Measurements from ENCODE around the gene DDOST.

Gene DDOST

GRCh38 chr1:20658166-20658915, 2.8 kb downstream of the DDOST start:
- no peak for DNase-seq

- no peak for DNase-seq
These were observed 4.1 kb downstream of the DDOST start for GRCh38 chr1:20657024-20657423.

GRCh38 chr1:20654104-20654690, 7.0 kb downstream of the DDOST start:
- DNase-seq: no peak

GRCh38 chr1:20652300-20652699, 8.9 kb downstream of the DDOST start:
- no peak for DNase-seq

GRCh38 chr1:20648946-20649345, 12.2 kb downstream of the DDOST start:
- no peak for DNase-seq

- no peak for DNase-seq
These were observed 12.7 kb downstream of the DDOST start for GRCh38 chr1:20648438-20648837.

GRCh38 chr1:20645414-20645813, 15.8 kb downstream of the DDOST start:
- no peak for DNase-seq

- DNase-seq: no peak
These were observed 16.8 kb downstream of the DDOST start for GRCh38 chr1:20644416-20644815.

- DNase-seq: no peak
These were observed 18.1 kb downstream of the DDOST start for GRCh38 chr1:20643080-20643479.

- DNase-seq: no peak
These were observed 19.2 kb downstream of the DDOST start for GRCh38 chr1:20641975-20642374.

- DNase-seq: no peak
These were observed 21.0 kb downstream of the DDOST start for GRCh38 chr1:20640183-20640597.

GRCh38 chr1:20636785-20637347, 24.3 kb downstream of the DDOST start:
- DNase-seq: no peak

- no peak for DNase-seq
These were observed 26.5 kb downstream of the DDOST start for GRCh38 chr1:20634594-20635084.

- DNase-seq: no peak
These were observed 27.0 kb downstream of the DDOST start for GRCh38 chr1:20634065-20634593.

- peak; percentile 91 for DNase-seq
These were observed 27.7 kb downstream of the DDOST start, which contains the start of gene PINK1 for GRCh38 chr1:20633190-20634064. PINK1 (plus strand) TSS chr1:20633458; CDS start chr1:20633549, 91 bp downstream.

GRCh38 chr1:20632386-20632785, 28.8 kb downstream of the DDOST start:
- no peak for DNase-seq

GRCh38 chr1:20630729-20631128, 30.4 kb downstream of the DDOST start:
- no peak for DNase-seq

GRCh38 chr1:20626524-20626923, 34.6 kb downstream of the DDOST start:
- DNase-seq: no peak

- no peak for DNase-seq
These were observed 35.1 kb downstream of the DDOST start for GRCh38 chr1:20626098-20626427.

- DNase-seq: no peak
These were observed 35.7 kb downstream of the DDOST start for GRCh38 chr1:20625176-20626097.

- no peak for DNase-seq
These were observed 36.5 kb downstream of the DDOST start for GRCh38 chr1:20624709-20625108.

- no peak for DNase-seq
These were observed 40.2 kb downstream of the DDOST start for GRCh38 chr1:20621012-20621411.
